GM23338 (cell line): ENCODE data around the gene NTM. TPM values are rescaled to one million over a fixed set of nuclear protein-coding genes. Genes with fewer than 3 reads are reported as not detected.

Experiments
- ATAC-seq: fragments of 200-7000 bp; cut with Tn5 transposase; 3 replicates; pipeline ENCODE4 v1.9.1; 2020
- DNase-seq: peaks from one replicate; pipeline ENCODE4 v3.0.0-alpha.2; 2015; ENCODE audit warnings: low spot score
- H2AFZ ChIP-seq: fragments of 200-600 bp; sonication (generic); 2 replicates; pipeline ENCODE4 v1.8.0; 2016; ENCODE audit warnings: antibody characterized with exemption, mild to moderate bottlenecking, moderate library complexity
- H3F3A ChIP-seq: fragments of 200-600 bp; sonication (generic); replicated peaks from 2 replicates; pipeline ENCODE4 v1.8.0; 2017; ENCODE audit warnings: antibody characterized with exemption, mixed run types, low read depth
- H3K27ac ChIP-seq: fragments of 200-600 bp; sonication (generic); 2 replicates; pipeline ENCODE4 v1.6.1; 2016; ENCODE audit warnings: low read depth
- H3K27me3 ChIP-seq: fragments of 200-600 bp; sonication (generic); 2 replicates; pipeline ENCODE4 v1.8.0; 2016; ENCODE audit warnings: mild to moderate bottlenecking, mixed run types, moderate library complexity; ENCODE audit not compliant: insufficient read depth
- H3K36me3 ChIP-seq: fragments of 200-600 bp; sonication (generic); 2 replicates; pipeline ENCODE4 v1.8.0; 2016; ENCODE audit warnings: mild to moderate bottlenecking; ENCODE audit not compliant: insufficient read depth
- H3K4me1 ChIP-seq: fragments of 200-600 bp; sonication (generic); 2 replicates; pipeline ENCODE4 v1.8.0; 2016; ENCODE audit warnings: mild to moderate bottlenecking, moderate library complexity; ENCODE audit not compliant: insufficient read depth
- H3K4me2 ChIP-seq: fragments of 200-600 bp; sonication (generic); 2 replicates; pipeline ENCODE4 v1.7.1; 2017; ENCODE audit warnings: mixed run types
- H3K4me3 ChIP-seq: fragments of 200-600 bp; sonication (generic); 2 replicates; pipeline ENCODE4 v1.6.1; 2016; ENCODE audit warnings: mixed run types
- H3K79me2 ChIP-seq: fragments of 200-600 bp; sonication (generic); replicated peaks from 2 replicates; pipeline ENCODE4 v1.8.0; 2017; ENCODE audit warnings: mild to moderate bottlenecking; ENCODE audit not compliant: insufficient read depth
- H3K9me2 ChIP-seq: fragments of 200-600 bp; sonication (generic); 2 replicates; pipeline ENCODE4 v1.8.0; 2017; ENCODE audit not compliant: insufficient read depth
- H4K20me1 ChIP-seq: fragments of 200-600 bp; sonication (generic); replicated peaks from 2 replicates; pipeline ENCODE4 v1.8.0; 2017; ENCODE audit warnings: mild to moderate bottlenecking; ENCODE audit not compliant: insufficient read depth
- H3K27ac Mint-ChIP-seq: 2 replicates; pipeline ENCODE4 v1.8.0; 2020; ENCODE audit warnings: inconsistent platforms, mild to moderate bottlenecking, moderate library complexity, mixed read lengths
- H3K27me3 Mint-ChIP-seq: 3 replicates; pipeline ENCODE4 v1.8.0; 2022; ENCODE audit warnings: low read depth, mild to moderate bottlenecking, moderate library complexity, mixed read lengths, inconsistent platforms; ENCODE audit not compliant: insufficient read depth, poor library complexity
- H3K36me3 Mint-ChIP-seq: 3 replicates; pipeline ENCODE4 v1.8.0; 2021; ENCODE audit warnings: low read depth, mild to moderate bottlenecking, inconsistent platforms, moderate library complexity, mixed read lengths
- H3K4me1 Mint-ChIP-seq: 3 replicates; pipeline ENCODE4 v1.8.0; 2020; ENCODE audit warnings: mild to moderate bottlenecking, inconsistent platforms, mixed read lengths
- H3K4me3 Mint-ChIP-seq: 3 replicates; pipeline ENCODE4 v1.8.0; 2021; ENCODE audit warnings: moderate library complexity, mild to moderate bottlenecking, inconsistent platforms, mixed read lengths
- H3K9me3 Mint-ChIP-seq: 3 replicates; pipeline ENCODE4 v1.8.0; 2020; ENCODE audit warnings: moderate library complexity, mild to moderate bottlenecking, inconsistent platforms, mixed read lengths
- CREB1 ChIP-seq: fragments of 250-450 bp; sonication (Bioruptor Pico); IDR thresholded peaks from 2 replicates; pipeline ENCODE4 v1.5.0; 2020; ENCODE audit warnings: low read depth, mild to moderate bottlenecking, moderate library complexity
- EZH2 ChIP-seq: fragments of 200-600 bp; sonication (generic); IDR thresholded peaks from one replicate; pipeline ENCODE4 v1.8.0; 2017; ENCODE audit warnings: antibody characterized with exemption, mild to moderate bottlenecking, low read depth; ENCODE audit not compliant: unreplicated experiment
- EZH2phosphoT487 ChIP-seq: fragments of 200-600 bp; sonication (generic); IDR thresholded peaks from one replicate; pipeline ENCODE4 v1.8.1; 2018; ENCODE audit warnings: antibody characterized with exemption; ENCODE audit not compliant: unreplicated experiment
- JUNB ChIP-seq: IDR thresholded peaks from one replicate; pipeline ENCODE4 v1.6.1; 2016; ENCODE audit warnings: antibody characterized with exemption; ENCODE audit not compliant: unreplicated experiment
- NANOG ChIP-seq: IDR thresholded peaks from 2 replicates; pipeline ENCODE4 v1.6.1; 2016; ENCODE audit warnings: antibody characterized with exemption, borderline replicate concordance
- POLR2AphosphoS5 ChIP-seq: IDR thresholded peaks from 2 replicates; pipeline ENCODE4 v1.6.1; 2016; ENCODE audit warnings: antibody characterized with exemption, low read depth
- STAT1 ChIP-seq: IDR thresholded peaks from one replicate; pipeline ENCODE4 v1.6.1; 2016; ENCODE audit warnings: antibody characterized with exemption; ENCODE audit not compliant: unreplicated experiment
- ZNF114 ChIP-seq: fragments of 250-450 bp; sonication (Bioruptor Pico); IDR thresholded peaks from 2 replicates; pipeline ENCODE4 v1.5.0; 2020; ENCODE audit warnings: mild to moderate bottlenecking, moderate library complexity
- ZNF331 ChIP-seq: fragments of 250-450 bp; sonication (Bioruptor Pico); IDR thresholded peaks from 2 replicates; pipeline ENCODE4 v1.5.0; 2020; ENCODE audit warnings: low read depth, mild to moderate bottlenecking, moderate library complexity
- polyA plus RNA-seq: library from polyadenylated mRNA; unstranded; fragments of >200 nt; fragmentation: Nextera tagmentation; extraction: Ambion mirVana; gene quantifications from 2 replicates; pipeline ENCODE4 v1.2.1, GENCODE V29; 2016
- total RNA-seq: library from RNA; depleted of rRNA; stranded (reverse); fragments of >200 nt; shearing (Covaris generic); gene quantifications from 2 replicates; pipeline ENCODE4 v1.2.3, GENCODE V29; 2014
- TF ChIP-seq, protein P1 (sequence below): IDR thresholded peaks from one replicate; pipeline ENCODE4 v1.6.1; 2018; ENCODE audit warnings: antibody characterized with exemption; ENCODE audit not compliant: unreplicated experiment
- TF ChIP-seq, protein P2 (sequence below), 2 experiments: fragments of 200-600 bp in 1 of 2; sonication (generic) in 1 of 2; conservative IDR thresholded peaks; 2 replicates each; pipeline versions ENCODE4 v1.5.1 to v1.6.1; 2016 to 2017; ENCODE audit warnings: antibody characterized with exemption in 2 of 2, low read depth in 2 of 2, mild to moderate bottlenecking in 2 of 2, moderate library complexity in 1 of 2
- TF ChIP-seq, protein P3 (sequence below): fragments of 250-450 bp; sonication (Bioruptor Pico); IDR thresholded peaks from 2 replicates; pipeline ENCODE4 v1.5.0; 2020; ENCODE audit warnings: mild to moderate bottlenecking, moderate library complexity
- TF ChIP-seq, protein P4 (sequence below): IDR thresholded peaks from 2 replicates; pipeline ENCODE4 v1.6.1; 2016; ENCODE audit warnings: antibody characterized with exemption

NTM gene
- total and polyA plus RNA-seq, 2 experiments from 2014 or later: 10.6 to 14.6 TPM

DNA sequence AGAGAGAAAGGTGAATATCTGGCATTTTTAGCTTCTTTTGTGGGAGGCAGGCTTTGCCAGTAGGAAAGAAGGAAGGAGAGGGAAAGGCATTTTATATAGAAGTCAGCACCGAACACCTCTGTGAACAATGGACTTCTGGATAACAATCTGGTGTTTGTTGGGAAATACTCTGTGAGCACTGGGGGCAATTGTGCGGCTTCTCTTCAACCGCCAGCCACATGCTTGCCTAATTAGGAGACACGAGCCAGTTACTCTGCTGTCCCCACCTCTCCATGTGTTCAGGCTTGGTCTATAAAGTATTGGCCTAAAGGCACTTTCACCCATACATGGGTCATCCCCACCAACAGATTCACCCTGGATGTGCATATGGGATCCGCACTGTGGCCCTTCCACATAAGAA is 523.6 kb downstream of the NTM start:
- ATAC-seq (no peak), DNase-seq (no peak)
- H3K9me3 Mint-ChIP-seq: no peaks in the 10 kb centered on the region
- Histone ChIP-seq H3K4me1 (peaks cover 28% of the 10 kb centered on the region), H2AFZ (no peak overlapping the region), H3K4me3 (no peak overlapping the region), H3K36me3 (no peaks in the 10 kb centered on the region), H3K4me2 (no peak overlapping the region), H3K27ac (no peak overlapping the region), H3K79me2 (no peaks in the 10 kb centered on the region), H4K20me1 (no peaks in the 10 kb centered on the region), H3K9me2 (no peaks in the 10 kb centered on the region; the same call in 1 of the 2 replicates), H3F3A (peaks cover 6% of the 10 kb centered on the region; the same call in 1 of the 2 replicates), H3K27me3 (no peaks in the 10 kb centered on the region)
- H3K36me3 Mint-ChIP-seq: no peaks in the 10 kb centered on the region
- TF ChIP-seq POLR2AphosphoS5 (no peak), ZNF114 (no peak), NANOG (no peak), STAT1 (no peak), EZH2 (no peak), CREB1 (CRISPR knock-in tag) (no peak), EZH2phosphoT487 (no peak), JUNB (no peak), ZNF331 (no peak)
- TF ChIP-seq, protein P1, sequence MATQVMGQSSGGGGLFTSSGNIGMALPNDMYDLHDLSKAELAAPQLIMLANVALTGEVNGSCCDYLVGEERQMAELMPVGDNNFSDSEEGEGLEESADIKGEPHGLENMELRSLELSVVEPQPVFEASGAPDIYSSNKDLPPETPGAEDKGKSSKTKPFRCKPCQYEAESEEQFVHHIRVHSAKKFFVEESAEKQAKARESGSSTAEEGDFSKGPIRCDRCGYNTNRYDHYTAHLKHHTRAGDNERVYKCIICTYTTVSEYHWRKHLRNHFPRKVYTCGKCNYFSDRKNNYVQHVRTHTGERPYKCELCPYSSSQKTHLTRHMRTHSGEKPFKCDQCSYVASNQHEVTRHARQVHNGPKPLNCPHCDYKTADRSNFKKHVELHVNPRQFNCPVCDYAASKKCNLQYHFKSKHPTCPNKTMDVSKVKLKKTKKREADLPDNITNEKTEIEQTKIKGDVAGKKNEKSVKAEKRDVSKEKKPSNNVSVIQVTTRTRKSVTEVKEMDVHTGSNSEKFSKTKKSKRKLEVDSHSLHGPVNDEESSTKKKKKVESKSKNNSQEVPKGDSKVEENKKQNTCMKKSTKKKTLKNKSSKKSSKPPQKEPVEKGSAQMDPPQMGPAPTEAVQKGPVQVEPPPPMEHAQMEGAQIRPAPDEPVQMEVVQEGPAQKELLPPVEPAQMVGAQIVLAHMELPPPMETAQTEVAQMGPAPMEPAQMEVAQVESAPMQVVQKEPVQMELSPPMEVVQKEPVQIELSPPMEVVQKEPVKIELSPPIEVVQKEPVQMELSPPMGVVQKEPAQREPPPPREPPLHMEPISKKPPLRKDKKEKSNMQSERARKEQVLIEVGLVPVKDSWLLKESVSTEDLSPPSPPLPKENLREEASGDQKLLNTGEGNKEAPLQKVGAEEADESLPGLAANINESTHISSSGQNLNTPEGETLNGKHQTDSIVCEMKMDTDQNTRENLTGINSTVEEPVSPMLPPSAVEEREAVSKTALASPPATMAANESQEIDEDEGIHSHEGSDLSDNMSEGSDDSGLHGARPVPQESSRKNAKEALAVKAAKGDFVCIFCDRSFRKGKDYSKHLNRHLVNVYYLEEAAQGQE: no peak
- TF ChIP-seq, protein P2, sequence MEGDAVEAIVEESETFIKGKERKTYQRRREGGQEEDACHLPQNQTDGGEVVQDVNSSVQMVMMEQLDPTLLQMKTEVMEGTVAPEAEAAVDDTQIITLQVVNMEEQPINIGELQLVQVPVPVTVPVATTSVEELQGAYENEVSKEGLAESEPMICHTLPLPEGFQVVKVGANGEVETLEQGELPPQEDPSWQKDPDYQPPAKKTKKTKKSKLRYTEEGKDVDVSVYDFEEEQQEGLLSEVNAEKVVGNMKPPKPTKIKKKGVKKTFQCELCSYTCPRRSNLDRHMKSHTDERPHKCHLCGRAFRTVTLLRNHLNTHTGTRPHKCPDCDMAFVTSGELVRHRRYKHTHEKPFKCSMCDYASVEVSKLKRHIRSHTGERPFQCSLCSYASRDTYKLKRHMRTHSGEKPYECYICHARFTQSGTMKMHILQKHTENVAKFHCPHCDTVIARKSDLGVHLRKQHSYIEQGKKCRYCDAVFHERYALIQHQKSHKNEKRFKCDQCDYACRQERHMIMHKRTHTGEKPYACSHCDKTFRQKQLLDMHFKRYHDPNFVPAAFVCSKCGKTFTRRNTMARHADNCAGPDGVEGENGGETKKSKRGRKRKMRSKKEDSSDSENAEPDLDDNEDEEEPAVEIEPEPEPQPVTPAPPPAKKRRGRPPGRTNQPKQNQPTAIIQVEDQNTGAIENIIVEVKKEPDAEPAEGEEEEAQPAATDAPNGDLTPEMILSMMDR (conservative IDR thresholded peaks at IDR 0.05; ENCODE audit: low read depth in 2 of 2): no peak
- TF ChIP-seq, protein P3, sequence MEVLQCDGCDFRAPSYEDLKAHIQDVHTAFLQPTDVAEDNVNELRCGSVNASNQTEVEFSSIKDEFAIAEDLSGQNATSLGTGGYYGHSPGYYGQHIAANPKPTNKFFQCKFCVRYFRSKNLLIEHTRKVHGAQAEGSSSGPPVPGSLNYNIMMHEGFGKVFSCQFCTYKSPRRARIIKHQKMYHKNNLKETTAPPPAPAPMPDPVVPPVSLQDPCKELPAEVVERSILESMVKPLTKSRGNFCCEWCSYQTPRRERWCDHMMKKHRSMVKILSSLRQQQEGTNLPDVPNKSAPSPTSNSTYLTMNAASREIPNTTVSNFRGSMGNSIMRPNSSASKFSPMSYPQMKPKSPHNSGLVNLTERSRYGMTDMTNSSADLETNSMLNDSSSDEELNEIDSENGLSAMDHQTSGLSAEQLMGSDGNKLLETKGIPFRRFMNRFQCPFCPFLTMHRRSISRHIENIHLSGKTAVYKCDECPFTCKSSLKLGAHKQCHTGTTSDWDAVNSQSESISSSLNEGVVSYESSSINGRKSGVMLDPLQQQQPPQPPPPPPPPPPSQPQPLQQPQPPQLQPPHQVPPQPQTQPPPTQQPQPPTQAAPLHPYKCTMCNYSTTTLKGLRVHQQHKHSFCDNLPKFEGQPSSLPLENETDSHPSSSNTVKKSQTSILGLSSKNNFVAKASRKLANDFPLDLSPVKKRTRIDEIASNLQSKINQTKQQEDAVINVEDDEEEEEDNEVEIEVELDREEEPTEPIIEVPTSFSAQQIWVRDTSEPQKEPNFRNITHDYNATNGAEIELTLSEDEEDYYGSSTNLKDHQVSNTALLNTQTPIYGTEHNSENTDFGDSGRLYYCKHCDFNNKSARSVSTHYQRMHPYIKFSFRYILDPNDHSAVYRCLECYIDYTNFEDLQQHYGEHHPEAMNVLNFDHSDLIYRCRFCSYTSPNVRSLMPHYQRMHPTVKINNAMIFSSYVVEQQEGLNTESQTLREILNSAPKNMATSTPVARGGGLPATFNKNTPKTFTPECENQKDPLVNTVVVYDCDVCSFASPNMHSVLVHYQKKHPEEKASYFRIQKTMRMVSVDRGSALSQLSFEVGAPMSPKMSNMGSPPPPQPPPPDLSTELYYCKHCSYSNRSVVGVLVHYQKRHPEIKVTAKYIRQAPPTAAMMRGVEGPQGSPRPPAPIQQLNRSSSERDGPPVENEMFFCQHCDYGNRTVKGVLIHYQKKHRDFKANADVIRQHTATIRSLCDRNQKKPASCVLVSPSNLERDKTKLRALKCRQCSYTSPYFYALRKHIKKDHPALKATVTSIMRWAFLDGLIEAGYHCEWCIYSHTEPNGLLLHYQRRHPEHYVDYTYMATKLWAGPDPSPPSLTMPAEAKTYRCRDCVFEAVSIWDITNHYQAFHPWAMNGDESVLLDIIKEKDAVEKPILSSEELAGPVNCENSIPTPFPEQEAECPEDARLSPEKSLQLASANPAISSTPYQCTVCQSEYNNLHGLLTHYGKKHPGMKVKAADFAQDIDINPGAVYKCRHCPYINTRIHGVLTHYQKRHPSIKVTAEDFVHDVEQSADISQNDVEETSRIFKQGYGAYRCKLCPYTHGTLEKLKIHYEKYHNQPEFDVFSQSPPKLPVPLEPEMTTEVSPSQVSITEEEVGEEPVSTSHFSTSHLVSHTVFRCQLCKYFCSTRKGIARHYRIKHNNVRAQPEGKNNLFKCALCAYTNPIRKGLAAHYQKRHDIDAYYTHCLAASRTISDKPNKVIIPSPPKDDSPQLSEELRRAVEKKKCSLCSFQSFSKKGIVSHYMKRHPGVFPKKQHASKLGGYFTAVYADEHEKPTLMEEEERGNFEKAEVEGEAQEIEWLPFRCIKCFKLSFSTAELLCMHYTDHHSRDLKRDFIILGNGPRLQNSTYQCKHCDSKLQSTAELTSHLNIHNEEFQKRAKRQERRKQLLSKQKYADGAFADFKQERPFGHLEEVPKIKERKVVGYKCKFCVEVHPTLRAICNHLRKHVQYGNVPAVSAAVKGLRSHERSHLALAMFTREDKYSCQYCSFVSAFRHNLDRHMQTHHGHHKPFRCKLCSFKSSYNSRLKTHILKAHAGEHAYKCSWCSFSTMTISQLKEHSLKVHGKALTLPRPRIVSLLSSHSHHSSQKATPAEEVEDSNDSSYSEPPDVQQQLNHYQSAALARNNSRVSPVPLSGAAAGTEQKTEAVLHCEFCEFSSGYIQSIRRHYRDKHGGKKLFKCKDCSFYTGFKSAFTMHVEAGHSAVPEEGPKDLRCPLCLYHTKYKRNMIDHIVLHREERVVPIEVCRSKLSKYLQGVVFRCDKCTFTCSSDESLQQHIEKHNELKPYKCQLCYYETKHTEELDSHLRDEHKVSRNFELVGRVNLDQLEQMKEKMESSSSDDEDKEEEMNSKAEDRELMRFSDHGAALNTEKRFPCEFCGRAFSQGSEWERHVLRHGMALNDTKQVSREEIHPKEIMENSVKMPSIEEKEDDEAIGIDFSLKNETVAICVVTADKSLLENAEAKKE (CRISPR knock-in tag): no peak
- TF ChIP-seq, protein P4, sequence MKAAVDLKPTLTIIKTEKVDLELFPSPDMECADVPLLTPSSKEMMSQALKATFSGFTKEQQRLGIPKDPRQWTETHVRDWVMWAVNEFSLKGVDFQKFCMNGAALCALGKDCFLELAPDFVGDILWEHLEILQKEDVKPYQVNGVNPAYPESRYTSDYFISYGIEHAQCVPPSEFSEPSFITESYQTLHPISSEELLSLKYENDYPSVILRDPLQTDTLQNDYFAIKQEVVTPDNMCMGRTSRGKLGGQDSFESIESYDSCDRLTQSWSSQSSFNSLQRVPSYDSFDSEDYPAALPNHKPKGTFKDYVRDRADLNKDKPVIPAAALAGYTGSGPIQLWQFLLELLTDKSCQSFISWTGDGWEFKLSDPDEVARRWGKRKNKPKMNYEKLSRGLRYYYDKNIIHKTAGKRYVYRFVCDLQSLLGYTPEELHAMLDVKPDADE: no peak
- H3K27me3 Mint-ChIP-seq: peaks cover 2% of the 10 kb centered on the region
- no peak overlapping the region for H3K4me3 Mint-ChIP-seq
- no peaks in the 10 kb centered on the region; the same call in 2 of the 3 replicates for H3K4me1 Mint-ChIP-seq
- H3K27ac Mint-ChIP-seq: no peak overlapping the region
